GM12878 (cell line): ENCODE results near the gene SRMS. TPM values are rescaled to one million over a fixed set of nuclear protein-coding genes. Genes with fewer than 3 reads are reported as not detected.

Source experiments
- ATAC-seq: fragments of 200-7000 bp; cut with Tn5 transposase; 3 replicates; pipeline ENCODE4 v1.9.1; 2020; ENCODE audit warnings: mild to moderate bottlenecking, moderate library complexity
- BruUV-seq: library from RNA; stranded (reverse); fragments of 400-500 nt; replicated peaks from 2 replicates; lab custom pipeline; 2021; lab: Mats Ljungman, UMichigan
- CTCF ChIA-PET: fragments of 300-600 bp; sonication (Branson Sonifier 250); formaldehyde crosslinking; extraction: SDS; loops from one replicate; lab custom pipeline; 2021; ENCODE audit warnings: inconsistent platforms; lab: Yijun Ruan, JAX
- POLR2A ChIA-PET: fragments of 350-600 bp; formaldehyde crosslinking; extraction: SDS; loops from one replicate; lab custom pipeline; 2021; ENCODE audit warnings: inconsistent platforms; lab: Charles Lee
- RAD21 ChIA-PET: fragments of 300-600 bp; sonication (Branson Sonifier 250); formaldehyde crosslinking; loops from one replicate; lab custom pipeline; 2023; ENCODE audit warnings: antibody characterized with exemption; ENCODE audit not compliant: unreplicated experiment; lab: Charles Lee
- SMC1A ChIA-PET: fragments of 300-600 bp; sonication (Branson Sonifier 250); formaldehyde crosslinking; loops from one replicate; lab custom pipeline; 2023; ENCODE audit not compliant: unreplicated experiment, uncharacterized antibody; lab: Charles Lee
- DNase-seq: peaks from one replicate; pipeline ENCODE4 v3.0.0-alpha.2; 2011; ENCODE audit warnings: low read depth, low spot score
- FAIRE-seq: peaks from 3 replicates; lab custom pipeline; 2011; peaks lifted over from hg19 to GRCh38; lab: Jason Lieb, UNC
- H2AFZ ChIP-seq: 2 replicates; pipeline ENCODE4 v1.6.0; 2011; ENCODE audit warnings: low read depth, low read length, control low read depth; ENCODE audit not compliant: control insufficient read depth
- H3K27ac ChIP-seq: 2 replicates; pipeline ENCODE4 v1.5.1; 2011; ENCODE audit warnings: control low read depth; ENCODE audit not compliant: control insufficient read depth, insufficient read depth
- H3K27me3 ChIP-seq, 2 experiments: replicated peaks in 1 of 2; 2 replicates each; pipeline versions ENCODE4 v1.6.0 to v1.6.1; 2011; ENCODE audit warnings: low read length in 1 of 2; ENCODE audit not compliant: control insufficient read depth in 2 of 2, insufficient read depth in 2 of 2
- H3K36me3 ChIP-seq, 2 experiments: 2 replicates each; pipeline ENCODE4 v1.5.1; 2011; ENCODE audit warnings: low read length in 1 of 2; ENCODE audit not compliant: control insufficient read depth in 2 of 2, insufficient read depth in 2 of 2
- H3K4me1 ChIP-seq: 2 replicates; pipeline ENCODE4 v1.6.1; 2011; ENCODE audit warnings: mild to moderate bottlenecking, low read length, moderate library complexity, mixed read lengths; ENCODE audit not compliant: control insufficient read depth, insufficient read depth
- H3K4me2 ChIP-seq: 2 replicates; pipeline ENCODE4 v1.6.0; 2011; ENCODE audit warnings: control low read depth; ENCODE audit not compliant: control insufficient read depth, insufficient read depth
- H3K4me3 ChIP-seq: fragments of 200-600 bp; sonication (generic); 2 replicates; pipeline ENCODE4 v1.5.1; 2016
- H3K79me2 ChIP-seq: 2 replicates; pipeline ENCODE4 v1.6.0; 2011; ENCODE audit warnings: low read length; ENCODE audit not compliant: control insufficient read depth, insufficient read depth
- H3K9ac ChIP-seq: 2 replicates; pipeline ENCODE4 v1.8.0; 2011; ENCODE audit warnings: low read length, control low read depth, mixed read lengths; ENCODE audit not compliant: control insufficient read depth, insufficient read depth
- H3K9me3 ChIP-seq: replicated peaks from 3 replicates; pipeline ENCODE4 v1.5.1; 2011; ENCODE audit warnings: mild to moderate bottlenecking, low read length; ENCODE audit not compliant: control insufficient read depth, insufficient read depth
- H4K20me1 ChIP-seq: 2 replicates; pipeline ENCODE4 v1.6.0; 2011; ENCODE audit not compliant: control insufficient read depth, insufficient read depth
- CREB1 ChIP-seq: IDR thresholded peaks from 2 replicates; pipeline ENCODE4 v1.6.1; 2012; ENCODE audit warnings: low read depth, mild to moderate bottlenecking, inconsistent platforms
- IKZF1 ChIP-seq: fragments of 450-650 bp; conservative IDR thresholded peaks from 2 replicates; pipeline ENCODE4 v1.6.1; 2017; ENCODE audit warnings: antibody characterized with exemption, mild to moderate bottlenecking
- POLR2A ChIP-seq: IDR thresholded peaks from 2 replicates; pipeline ENCODE4 v1.6.1; 2011; ENCODE audit warnings: low read depth, mild to moderate bottlenecking, low read length
- WGBS: methylation state at CpG from one replicate; pipeline ENCODE4 v1.1.6; 2016; ENCODE audit warnings: low lambda C conversion rate; ENCODE audit not compliant: insufficient replicate concordance, insufficient coverage; ENCODE audit errors: missing lambda C conversion rate; 5-methylcytosine and 5-hydroxymethylcytosine counted together
- in situ Hi-C: fragments of 300-500 bp; cut with MboI; formaldehyde crosslinking; loops from 9 replicates; pipeline ENCODE4 v1.14.3; 2018; ENCODE audit warnings: mixed read lengths
- intact Hi-C: fragments of 100-400 bp; cut with micrococcal nuclease; formaldehyde crosslinking; loops from one replicate; pipeline ENCODE4 v1.14.2; 2022; ENCODE audit not compliant: unreplicated experiment
- polyA plus RNA-seq, 11 experiments: library from polyadenylated mRNA; depleted of rRNA in 4 of 11; unstranded in 6 of 11; stranded (reverse) in 5 of 11; fragments of >200 nt; fragmentation: Nextera tagmentation in 4 of 11; fragmentation: Illumina TruSeq in 1 of 11; extraction: Ambion mirVana in 4 of 11; extraction: Trizol in 1 of 11; gene quantifications; 1 replicate in 1 of 11; 2 replicates in 10 of 11; pipeline versions ENCODE4 v1.2.1 to v1.2.3, GENCODE V29; 2011 to 2016; ENCODE audit warnings: inconsistent platforms in 2 of 11, missing spikeins in 2 of 11, low read depth in 1 of 11
- total RNA-seq, 4 experiments: library from RNA; depleted of rRNA in 3 of 4; stranded (reverse); fragments of >200 nt in 3 of 4; fragmentation: Illumina TruSeq in 1 of 4; extraction: Trizol in 1 of 4; gene quantifications; 2 replicates each; pipeline versions ENCODE4 v1.2.1 to v1.2.3, GENCODE V29; 2013 to 2021

SRMS gene
- total and polyA plus RNA-seq, 10 of the 15 experiments (the other 5 are each of a cell fraction or from before 2014, with no cell fraction given): not detected

- POLR2A ChIA-PET: no interaction called here
- FAIRE-seq: no peak
- intact Hi-C loops: no loop called here
Measured at GRCh38 chr20:63566395-63567135, 19.0 kb upstream of the SRMS start.

GRCh38 chr20:63565699-63566335 lies 18.3 kb upstream of the SRMS start:
- H3K9me3 ChIP-seq: no peaks in the 10 kb centered on the region; the same call in 2 of the 3 replicates
- POLR2A ChIA-PET: no interaction called here
- ATAC-seq (no peak), FAIRE-seq (no peak), DNase-seq (no peak)
- no peaks in the 10 kb centered on the region for H3K27me3 ChIP-seq
- H3K4me3 ChIP-seq: no peak overlapping the region
- peaks cover 24% of the 10 kb centered on the region for H3K4me1 ChIP-seq
- H3K27ac ChIP-seq: no peak overlapping the region
- no peaks in the 10 kb centered on the region for H4K20me1 ChIP-seq
- WGBS: 96% methylated on average over 43 of the region's 43 CpGs
- H3K4me2 ChIP-seq: no peak overlapping the region
- BruUV-seq: no TSS peak
- H2AFZ ChIP-seq: no peak overlapping the region
- CTCF ChIA-PET: no interaction called here
- intact Hi-C loops: no loop called here
- TF ChIP-seq POLR2A (peak; percentile 41; the same call in 1 of the 2 replicates), IKZF1 (no peak)
- H3K36me3 ChIP-seq: no peaks in the 10 kb centered on the region; a peak in 1 of 4 replicates
- no peaks in the 10 kb centered on the region for H3K79me2 ChIP-seq
- no peak overlapping the region for H3K9ac ChIP-seq
- RAD21 ChIA-PET: no interaction called here
- in situ Hi-C loops: no loop called here
- SMC1A ChIA-PET: no interaction called here

More at GRCh38 chr20:63566395-63567135, 19.0 kb upstream of the SRMS start:
- ATAC-seq (no peak), DNase-seq (no peak)
- Histone ChIP-seq H2AFZ (no peak overlapping the region), H3K9ac (no peak overlapping the region), H3K9me3 (no peaks in the 10 kb centered on the region; the same call in 2 of the 3 replicates), H3K36me3 (no peaks in the 10 kb centered on the region), H4K20me1 (no peaks in the 10 kb centered on the region), H3K4me3 (no peak overlapping the region), H3K4me2 (0 out of 2 replicates have a peak overlapping the region, but pooled peaks have one; percentile 82), H3K27ac (no peak overlapping the region), H3K79me2 (no peaks in the 10 kb centered on the region), H3K4me1 (peaks cover 24% of the 10 kb centered on the region), H3K27me3 (no peaks in the 10 kb centered on the region)
- in situ Hi-C loops: no loop called here
- ChIA-PET SMC1A (no interaction called here), CTCF (no interaction called here), RAD21 (no interaction called here)
- BruUV-seq: no TSS peak
- 94% methylated on average over 46 of the region's 46 CpGs for WGBS
- no peak for TF ChIP-seq CREB1
